SK-N-SH (cell line): Measurements from ENCODE around the gene ISM1. TPM values are rescaled to one million over a fixed set of nuclear protein-coding genes. Genes with fewer than 3 reads are reported as not detected.

Experiments used
- CTCF ChIA-PET: fragments of 300-600, 350-600 bp; formaldehyde crosslinking; extraction: SDS; loops from one replicate; lab custom pipeline; 2021; lab: Yijun Ruan, JAX
- POLR2A ChIA-PET: fragments of 350-600 bp; sonication (Branson Sonifier 250); formaldehyde crosslinking; extraction: SDS; loops from one replicate; lab custom pipeline; 2020; ENCODE audit warnings: antibody characterized with exemption, inconsistent platforms; lab: Yijun Ruan, JAX
- DNase-seq: peaks from one replicate; pipeline ENCODE4 v3.0.0; 2012
- H2AFZ ChIP-seq: fragments of 200-600 bp; sonication (generic); 2 replicates; pipeline ENCODE4 v1.8.1; 2016; ENCODE audit warnings: antibody characterized with exemption, mild to moderate bottlenecking, low read depth
- H3F3A ChIP-seq: fragments of 200-600 bp; sonication (generic); replicated peaks from 2 replicates; pipeline ENCODE3; 2016; ENCODE audit warnings: antibody characterized with exemption, mild to moderate bottlenecking; ENCODE audit not compliant: insufficient read depth
- H3K27ac ChIP-seq, 2 experiments: fragments of 200-500 bp in 1 of 2; fragments of 200-600 bp in 1 of 2; sonication (Bioruptor generic) in 1 of 2; sonication (generic), shearing (Covaris generic) in 1 of 2; 2 replicates each; pipeline versions ENCODE4 v1.5.1 to v1.6.1; 2014 to 2016; ENCODE audit warnings: low read depth in 2 of 2, inconsistent platforms in 1 of 2, low read length in 1 of 2, mild to moderate bottlenecking in 1 of 2, mixed read lengths in 1 of 2
- H3K27me3 ChIP-seq: fragments of 200-600 bp; sonication (generic), shearing (Covaris generic); 2 replicates; pipeline ENCODE4 v1.6.1; 2016; ENCODE audit warnings: mixed run types; ENCODE audit not compliant: insufficient read depth
- H3K36me3 ChIP-seq, 2 experiments: fragments of 200-500 bp in 1 of 2; fragments of 200-600 bp in 1 of 2; sonication (Bioruptor generic) in 1 of 2; sonication (generic) in 1 of 2; replicated peaks in 1 of 2; 2 replicates each; pipeline versions ENCODE3 to v1.5.1; 2014 to 2016; ENCODE audit warnings: low read length in 1 of 2, mild to moderate bottlenecking in 1 of 2; ENCODE audit not compliant: insufficient read depth in 2 of 2, control insufficient read depth in 1 of 2
- H3K4me1 ChIP-seq, 2 experiments: fragments of 200-500 bp in 1 of 2; fragments of 200-600 bp in 1 of 2; sonication (Bioruptor generic) in 1 of 2; sonication (generic), shearing (Covaris generic) in 1 of 2; 2 replicates each; pipeline versions ENCODE4 v1.5.1 to v1.6.1; 2014 to 2016; ENCODE audit warnings: low read depth in 1 of 2, low read length in 1 of 2, mixed run types in 1 of 2; ENCODE audit not compliant: insufficient read depth in 2 of 2, control insufficient read depth in 1 of 2
- H3K4me2 ChIP-seq: fragments of 200-600 bp; sonication (generic), shearing (Covaris generic); 2 replicates; pipeline ENCODE4 v1.6.1; 2017; ENCODE audit warnings: mixed run types
- H3K4me3 ChIP-seq, 2 experiments: fragments of 200-500 bp in 1 of 2; fragments of 200-600 bp in 1 of 2; sonication (Bioruptor generic) in 1 of 2; sonication (generic), shearing (Covaris generic) in 1 of 2; 2 replicates each; pipeline versions ENCODE4 v1.5.1 to v1.8.1; 2014 to 2016; ENCODE audit warnings: low read depth in 2 of 2, inconsistent platforms in 1 of 2, low read length in 1 of 2, mild to moderate bottlenecking in 1 of 2, mixed read lengths in 1 of 2, moderate library complexity in 1 of 2
- H3K79me2 ChIP-seq: fragments of 200-600 bp; sonication (generic); 2 replicates; pipeline ENCODE4 v1.8.1; 2017; ENCODE audit warnings: mild to moderate bottlenecking; ENCODE audit not compliant: insufficient read depth
- H3K9ac ChIP-seq: fragments of 200-600 bp; sonication (generic); 2 replicates; pipeline ENCODE4 v1.6.1; 2017; ENCODE audit warnings: mixed run types
- H3K9me2 ChIP-seq: fragments of 200-600 bp; sonication (generic); 2 replicates; pipeline ENCODE4 v1.6.1; 2017; ENCODE audit warnings: mixed run types
- H3K9me3 ChIP-seq: fragments of 200-600 bp; sonication (generic); 2 replicates; pipeline ENCODE4 v1.6.1; 2017; ENCODE audit warnings: mixed run types, mild to moderate bottlenecking, moderate library complexity
- H4K20me1 ChIP-seq: fragments of 200-600 bp; sonication (generic); 2 replicates; pipeline ENCODE4 v1.6.1; 2017; ENCODE audit warnings: mild to moderate bottlenecking, mixed run types; ENCODE audit not compliant: insufficient read depth
- CHD2 ChIP-seq: fragments of 150-350 bp; IDR thresholded peaks from 2 replicates; pipeline ENCODE4 v1.6.1; 2018; ENCODE audit warnings: low read length; ENCODE audit not compliant: partially characterized antibody
- ELF1 ChIP-seq: IDR thresholded peaks from 2 replicates; pipeline ENCODE4 v1.4.0; 2012
- EP300 ChIP-seq, 2 experiments: IDR thresholded peaks; 2 replicates each; pipeline versions ENCODE4 v1.4.0 to v1.6.1; 2012; ENCODE audit warnings: borderline replicate concordance in 1 of 2, low read depth in 1 of 2, low read length in 1 of 2
- FOSL2 ChIP-seq: IDR thresholded peaks from 2 replicates; pipeline ENCODE4 v1.4.0; 2012; ENCODE audit warnings: low read depth, mild to moderate bottlenecking, moderate library complexity, borderline replicate concordance
- FOXJ3 ChIP-seq: sonication (generic); formaldehyde crosslinking; IDR thresholded peaks from 2 replicates; pipeline ENCODE4 v1.5.1; 2020; ENCODE audit warnings: mild to moderate bottlenecking, missing genetic modification reagents
- FOXM1 ChIP-seq: IDR thresholded peaks from 2 replicates; pipeline ENCODE4 v1.4.0; 2012; ENCODE audit warnings: low read depth, mild to moderate bottlenecking
- JUND ChIP-seq: IDR thresholded peaks from 2 replicates; pipeline ENCODE4 v1.4.0; 2012
- MAX ChIP-seq: IDR thresholded peaks from 2 replicates; pipeline ENCODE4 v1.4.0; 2012; ENCODE audit warnings: low read depth
- MXI1 ChIP-seq: IDR thresholded peaks from 2 replicates; pipeline ENCODE4 v1.6.1; 2012; ENCODE audit warnings: mild to moderate bottlenecking, low read depth, low read length, improper control_type of control experiment
- NFIC ChIP-seq: IDR thresholded peaks from 2 replicates; pipeline ENCODE4 v1.4.0; 2012; ENCODE audit warnings: borderline replicate concordance
- NRF1 ChIP-seq: IDR thresholded peaks from 2 replicates; pipeline ENCODE4 v1.6.1; 2012; ENCODE audit warnings: low read depth, mild to moderate bottlenecking, low read length
- POLR2AphosphoS5 ChIP-seq: IDR thresholded peaks from 2 replicates; pipeline ENCODE4 v1.6.1; 2012; ENCODE audit warnings: low read depth, low read length
- RAD21 ChIP-seq: IDR thresholded peaks from 2 replicates; pipeline ENCODE4 v1.6.1; 2012; ENCODE audit warnings: mild to moderate bottlenecking, low read length
- RFX5 ChIP-seq: IDR thresholded peaks from 2 replicates; pipeline ENCODE4 v1.6.1; 2012; ENCODE audit warnings: mild to moderate bottlenecking, improper control_type of control experiment, low read length
- RXRA ChIP-seq: IDR thresholded peaks from 2 replicates; pipeline ENCODE4 v1.4.0; 2012; ENCODE audit warnings: low read depth, mild to moderate bottlenecking, borderline replicate concordance
- TAF1 ChIP-seq: IDR thresholded peaks from 2 replicates; pipeline ENCODE4 v1.6.1; 2012; ENCODE audit warnings: low read depth, mild to moderate bottlenecking, low read length, moderate library complexity, borderline replicate concordance
- TEAD4 ChIP-seq: IDR thresholded peaks from 2 replicates; pipeline ENCODE4 v1.4.0; 2012; ENCODE audit warnings: mild to moderate bottlenecking, borderline replicate concordance; ENCODE audit not compliant: insufficient read depth
- USF2 ChIP-seq: fragments of 150-350 bp; IDR thresholded peaks from 2 replicates; pipeline ENCODE4 v1.6.1; 2017; ENCODE audit warnings: antibody characterized with exemption, low read length, low read depth, borderline replicate concordance
- YY1 ChIP-seq: IDR thresholded peaks from 2 replicates; pipeline ENCODE4 v1.4.0; 2012; ENCODE audit warnings: low read depth, mild to moderate bottlenecking
- WGBS: methylation state at CpG from one replicate; pipeline ENCODE4 v1.1.6; 2017; ENCODE audit warnings: low lambda C conversion rate; 5-methylcytosine and 5-hydroxymethylcytosine counted together
- polyA plus RNA-seq, 3 experiments: library from polyadenylated mRNA; depleted of rRNA; stranded (reverse); fragments of >200 nt; gene quantifications; 2 replicates each; pipeline ENCODE4 v1.2.3, GENCODE V29; 2012

ISM1 gene
- polyA plus RNA-seq, 1 of the 3 experiments (the other 2 are of a cell fraction), result not detected

GRCh38 chr20:13283869-13284829, 63.1 kb downstream of the ISM1 start:
- Histone ChIP-seq H3K36me3 (no peaks in the 10 kb centered on the region), H3K4me2 (no peak overlapping the region), H3K4me1 (peaks cover 0 to 5% of the 10 kb centered on the region in 2 experiments; a peak in 1 of 4 replicates), H3K79me2 (no peaks in the 10 kb centered on the region), H4K20me1 (no peaks in the 10 kb centered on the region), H3K9ac (no peak overlapping the region), H3K9me3 (no peaks in the 10 kb centered on the region), H2AFZ (no peak overlapping the region), H3K27me3 (no peaks in the 10 kb centered on the region), H3K27ac (no peak overlapping the region), H3F3A (no peaks in the 10 kb centered on the region), H3K9me2 (no peaks in the 10 kb centered on the region), H3K4me3 (no peak overlapping the region)
- TF ChIP-seq NFIC (no peak), CHD2 (no peak), FOSL2 (no peak), RAD21 (no peak), NRF1 (no peak), FOXM1 (no peak), TEAD4 (no peak), JUND (no peak), TAF1 (no peak), FOXJ3 (CRISPR knock-in tag) (no peak), EP300 (IDR thresholded peaks at IDR 0.05; ENCODE audit: borderline replicate concordance in 1 of 2, low read depth in 1 of 2, low read length in 1 of 2) (no peak), POLR2AphosphoS5 (no peak), MXI1 (no peak), YY1 (no peak), RXRA (no peak), MAX (no peak)
- no peak for DNase-seq
- ChIA-PET POLR2A (no interaction called here), CTCF (interaction anchor here (0.9 to 1.6 kb wide), 3 partner anchors 18 to 41 kb away, joined by 3 to 8 read pairs (median 4); no protein-coding TSS in a partner anchor)
- WGBS, result 42% methylated on average over 14 of the region's 14 CpGs

- ChIA-PET POLR2A (no interaction called here), CTCF (interaction anchor here (0.9 to 1.9 kb wide), 3 partner anchors 18 to 40 kb away, joined by 3 to 7 read pairs (median 4); no protein-coding TSS in a partner anchor)
- Histone ChIP-seq H3K4me3 (no peak overlapping the region), H3K4me1 (peaks cover 0 to 5% of the 10 kb centered on the region in 2 experiments; a peak in 1 of 4 replicates), H3K9me3 (no peaks in the 10 kb centered on the region), H3K79me2 (no peaks in the 10 kb centered on the region), H3K27me3 (no peaks in the 10 kb centered on the region), H3F3A (no peaks in the 10 kb centered on the region), H2AFZ (no peak overlapping the region), H3K4me2 (no peak overlapping the region), H3K27ac (no peak overlapping the region), H3K9me2 (no peaks in the 10 kb centered on the region), H3K36me3 (no peaks in the 10 kb centered on the region), H3K9ac (no peak overlapping the region), H4K20me1 (no peaks in the 10 kb centered on the region)
- no peak for DNase-seq
- 78% methylated on average over 1 of the region's 1 CpG for WGBS
- TF ChIP-seq TAF1 (no peak), RFX5 (no peak), FOXJ3 (CRISPR knock-in tag) (no peak), USF2 (no peak), RAD21 (no peak), POLR2AphosphoS5 (no peak), CHD2 (no peak), ELF1 (no peak)
Observed at GRCh38 chr20:13284830-13285229, 63.8 kb downstream of the ISM1 start.
